ENCODE data around the gene SCARF2.
"Not testable (repeated sequence)": the region's sequence is repeated elsewhere in the genome, so short reads cannot be mapped to it uniquely, and the experiment has no call there.

SCARF2 gene

DNA sequence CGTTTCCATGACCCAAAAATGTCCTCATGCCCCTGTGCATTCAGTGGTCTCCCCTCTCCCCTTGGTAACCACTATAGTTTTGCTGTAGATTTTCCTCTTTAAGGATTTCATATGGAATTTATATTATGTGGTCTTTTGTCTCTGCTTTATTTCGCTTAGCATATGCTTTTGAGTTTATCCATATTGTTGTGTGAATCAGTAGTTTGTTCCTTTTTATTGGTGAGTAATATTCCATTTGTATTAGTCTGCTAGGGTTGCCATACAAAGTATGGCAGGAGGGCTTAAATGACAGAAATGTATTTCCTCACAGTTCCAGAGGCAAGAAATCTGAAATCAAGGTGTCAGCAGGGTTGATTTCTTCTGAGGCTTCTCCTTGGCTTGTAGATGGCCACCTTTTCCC, 40.1 kb downstream of the SCARF2 start:
- no peak for DNase-seq (ENCODE audit: extremely low read depth in 1 of 2, low read depth in 1 of 2)

DNA sequence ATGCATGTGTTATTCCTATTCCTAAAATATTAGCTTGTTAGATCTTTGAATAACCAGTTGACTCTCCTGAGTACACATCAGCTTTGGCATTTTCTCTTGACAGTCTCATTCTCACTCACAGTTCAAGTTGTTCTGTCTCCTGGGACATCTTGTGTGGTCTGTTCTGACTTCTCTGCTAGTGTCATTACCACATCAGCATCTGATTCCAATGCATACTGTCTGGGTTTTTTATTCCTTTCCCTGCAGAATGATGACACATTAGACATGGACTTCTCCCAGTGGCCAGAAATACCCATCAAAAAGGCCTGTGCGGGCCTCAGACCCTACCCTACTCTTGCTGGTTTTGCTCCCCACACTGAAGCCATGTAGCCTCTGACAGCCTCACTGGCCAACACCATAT, 41.0 kb downstream of the SCARF2 start:
- DNase-seq (ENCODE audit: extremely low read depth in 1 of 2, low read depth in 1 of 2) = no peak

DNA sequence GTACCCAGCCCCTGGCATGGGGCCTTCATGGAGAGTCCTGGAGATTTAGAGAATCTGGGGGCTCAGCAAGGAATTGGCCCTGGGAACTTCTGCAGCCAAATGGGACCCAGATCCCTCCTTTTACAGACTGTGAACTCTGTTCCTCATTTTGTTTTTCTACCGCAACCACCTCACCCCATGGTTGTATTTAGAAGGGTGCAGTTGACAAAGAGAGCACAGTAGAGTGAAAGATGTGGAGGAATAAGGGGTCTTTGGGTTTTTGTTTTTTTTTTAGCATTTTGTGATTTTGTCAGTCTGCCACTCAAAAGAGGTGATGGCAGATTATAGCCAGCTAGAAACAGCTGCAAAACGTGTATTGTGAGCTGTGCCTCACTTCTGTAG, 41.7 kb downstream of the SCARF2 start:
- DNase-seq (ENCODE audit: extremely low read depth in 1 of 2, low read depth in 1 of 2) = no peak

DNA sequence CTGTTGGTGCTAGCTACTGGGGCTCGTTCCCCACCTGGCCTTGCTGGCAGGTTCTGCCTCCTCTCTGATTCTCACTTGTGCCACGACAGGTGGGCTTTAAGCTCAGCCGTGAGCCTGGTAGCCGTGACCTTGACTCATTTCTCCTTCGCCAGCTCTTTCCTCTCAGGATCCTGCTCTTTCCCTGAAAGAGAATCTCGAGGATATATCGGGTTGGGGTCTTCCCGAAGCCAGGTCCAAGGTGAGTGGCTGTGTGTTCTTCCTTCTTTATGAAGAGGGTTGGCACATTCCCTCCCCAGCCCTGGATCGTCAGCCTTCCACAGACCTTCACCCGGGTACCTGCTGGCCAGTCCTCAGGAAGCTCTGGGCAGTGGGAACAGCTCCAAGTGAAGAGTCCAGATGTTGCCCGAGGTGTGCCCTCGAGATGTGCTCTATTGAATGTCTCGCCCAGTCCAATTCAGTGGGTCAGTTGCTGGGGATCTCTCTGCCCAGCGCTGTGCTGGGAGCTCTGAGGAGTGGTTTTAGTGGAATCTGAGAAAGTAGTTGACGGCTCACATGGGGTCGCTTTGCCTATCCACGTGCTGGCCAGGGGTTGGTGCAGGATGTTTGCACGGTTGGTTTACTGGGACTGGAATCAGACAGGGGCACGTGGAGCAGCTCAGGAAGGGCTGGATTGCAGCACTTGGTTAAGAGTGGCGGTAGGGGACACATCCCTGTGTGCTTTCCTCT, 42.3 kb downstream of the SCARF2 start:
- DNase-seq (ENCODE audit: extremely low read depth in 1 of 2, low read depth in 1 of 2) = no peak

DNA sequence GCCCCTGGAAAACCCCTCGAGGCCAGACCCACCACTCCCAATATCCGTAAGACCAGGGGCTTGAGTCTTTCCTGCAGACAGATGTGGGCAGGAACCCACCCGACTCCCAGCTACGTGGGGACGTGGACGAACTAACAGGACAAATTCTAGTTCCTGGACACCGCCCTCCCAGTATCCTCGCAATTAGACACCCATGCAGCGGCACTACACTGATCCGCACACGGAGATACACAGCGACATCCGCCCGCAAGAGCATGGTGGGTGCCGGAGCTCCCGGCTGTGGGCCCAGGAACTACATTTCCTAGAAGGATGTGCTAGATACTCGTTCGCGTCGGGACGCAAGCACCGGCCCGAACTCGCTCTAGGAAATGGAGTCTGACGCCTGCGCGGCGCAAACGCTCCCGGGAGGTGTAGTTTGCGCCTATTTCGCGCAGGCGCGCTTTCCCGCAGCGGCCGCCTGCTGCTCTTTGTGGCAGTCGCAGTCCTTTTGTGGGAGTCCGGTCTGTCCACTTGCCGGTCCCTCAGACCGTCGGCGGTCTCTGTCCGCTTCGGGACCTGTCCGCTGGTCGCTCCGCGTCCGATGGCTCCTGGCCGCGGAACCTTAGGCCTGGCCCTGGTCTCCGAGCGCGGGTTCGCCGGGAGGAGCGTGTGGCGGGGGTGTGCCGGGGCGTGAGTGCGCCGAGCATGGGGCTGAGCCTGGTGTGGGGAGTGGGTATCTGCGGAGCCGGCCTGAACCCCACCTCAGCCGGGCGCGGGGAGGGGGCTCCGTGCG, 43.7 kb downstream of the SCARF2 start, which contains the start of gene ZNF74:
ZNF74 (plus strand) TSS at position 447 of the 772 bp plus-strand sequence. CDS start 478 bp downstream, outside the sequence.
- peak; percentile 67 to 72 for DNase-seq (ENCODE audit: extremely low read depth in 1 of 2, low read depth in 1 of 2)

DNA sequence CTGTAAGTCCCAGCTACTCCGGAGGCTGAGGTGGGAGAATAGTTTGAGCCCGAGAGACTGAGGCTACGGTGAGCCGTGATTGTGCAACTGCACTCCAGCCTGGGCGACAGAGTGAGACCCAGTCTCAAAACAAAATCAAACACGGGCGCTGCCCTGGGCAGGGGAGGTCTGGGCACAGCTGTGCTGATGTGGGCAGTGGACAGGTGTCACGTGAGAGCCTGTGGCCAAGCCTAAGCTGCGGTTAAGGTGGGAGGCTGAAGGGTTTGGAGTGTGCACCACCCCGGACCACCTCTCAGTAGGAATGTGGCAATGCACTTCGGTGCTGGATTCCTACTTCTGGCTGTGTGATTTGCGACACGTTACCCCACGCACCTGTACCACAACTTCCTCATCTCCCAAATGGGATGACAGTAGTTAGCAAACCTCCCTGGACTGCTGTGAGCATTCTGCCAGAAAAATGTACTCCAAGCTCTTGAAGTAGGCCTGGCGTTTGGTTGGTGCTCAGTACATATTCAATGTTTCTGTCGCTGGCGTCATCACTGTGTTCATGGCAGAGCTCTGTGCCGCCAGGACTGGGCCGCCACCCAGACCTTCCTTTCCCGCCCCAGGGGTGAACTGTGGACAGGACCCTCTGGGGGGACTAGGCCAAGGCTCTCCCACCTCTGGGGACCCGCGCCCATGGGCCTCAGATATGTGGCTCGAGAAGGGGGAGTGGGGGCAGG, 44.5 kb downstream of the SCARF2 start:
- DNase-seq (ENCODE audit: extremely low read depth in 1 of 2, low read depth in 1 of 2) = no peak

DNA sequence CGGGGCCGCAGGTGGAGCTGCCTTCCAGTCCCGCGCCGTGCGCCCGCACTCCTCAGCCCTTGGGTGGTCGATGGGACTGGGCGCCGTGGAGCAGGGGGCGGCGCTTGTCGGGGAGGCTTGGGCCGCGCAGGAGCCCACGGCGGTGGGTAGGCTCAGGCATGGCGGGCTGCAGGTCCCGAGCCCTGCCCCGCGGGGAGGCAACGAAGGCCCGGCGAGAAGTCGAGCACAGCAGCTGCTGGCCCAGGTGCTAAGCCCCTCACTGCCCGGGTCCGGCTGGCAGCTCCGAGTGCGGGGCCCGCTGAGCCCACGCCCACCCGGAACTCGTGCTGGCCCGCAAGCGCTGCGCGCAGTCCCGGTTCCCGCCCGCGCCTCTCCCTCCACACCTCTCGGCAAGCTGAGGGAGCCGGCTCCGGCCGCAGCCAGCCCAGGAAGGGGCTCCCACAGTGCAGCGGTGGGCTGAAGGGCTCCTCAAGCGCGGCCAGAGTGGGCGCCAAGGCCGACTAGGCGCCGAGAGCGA, 45.2 kb downstream of the SCARF2 start:
- not testable (repeated sequence) for DNase-seq (ENCODE audit: extremely low read depth in 1 of 2, low read depth in 1 of 2)

DNA sequence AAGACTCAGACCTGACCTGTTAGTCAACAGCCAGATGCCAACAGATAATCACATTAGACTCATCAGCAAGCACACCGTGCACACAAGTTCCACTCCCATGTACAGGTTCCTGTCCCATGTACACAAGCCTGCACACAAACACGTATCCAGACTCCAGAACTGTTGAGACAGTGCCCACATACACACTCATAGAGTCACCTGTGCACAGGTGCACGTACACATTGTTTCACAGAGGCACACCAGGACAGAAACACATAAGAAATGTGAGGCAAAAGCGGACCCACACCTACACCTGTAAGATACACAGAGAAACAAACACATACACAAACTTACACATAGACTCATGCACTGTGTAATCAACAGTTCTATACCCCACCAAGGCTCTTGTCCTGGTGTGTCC, 46.4 kb downstream of the SCARF2 start:
- no peak for DNase-seq (ENCODE audit: extremely low read depth in 1 of 2, low read depth in 1 of 2)

DNA sequence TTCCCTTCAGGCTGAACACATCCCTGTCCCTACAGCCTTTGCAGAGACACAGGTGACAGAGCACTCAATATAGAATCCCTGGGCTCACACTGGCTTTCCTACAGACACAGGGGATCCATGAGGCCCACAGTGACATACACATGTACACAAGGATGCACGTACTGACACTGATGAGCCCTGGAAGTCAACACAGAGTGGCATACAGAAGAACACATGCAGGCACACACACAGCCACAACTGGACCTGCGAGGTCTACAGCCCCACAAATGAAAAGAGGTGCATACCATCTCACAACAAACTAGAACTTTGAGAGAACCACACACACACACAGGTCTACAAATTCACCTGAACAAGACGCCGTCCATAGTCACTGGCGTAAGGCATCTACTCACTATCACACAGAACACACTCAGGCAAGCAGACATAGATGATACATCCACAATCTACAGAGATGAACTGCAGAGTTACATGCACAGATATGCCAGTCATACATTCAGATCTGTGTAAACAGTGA, 47.2 kb downstream of the SCARF2 start:
- no peak for DNase-seq (ENCODE audit: extremely low read depth in 1 of 2, low read depth in 1 of 2)

DNA sequence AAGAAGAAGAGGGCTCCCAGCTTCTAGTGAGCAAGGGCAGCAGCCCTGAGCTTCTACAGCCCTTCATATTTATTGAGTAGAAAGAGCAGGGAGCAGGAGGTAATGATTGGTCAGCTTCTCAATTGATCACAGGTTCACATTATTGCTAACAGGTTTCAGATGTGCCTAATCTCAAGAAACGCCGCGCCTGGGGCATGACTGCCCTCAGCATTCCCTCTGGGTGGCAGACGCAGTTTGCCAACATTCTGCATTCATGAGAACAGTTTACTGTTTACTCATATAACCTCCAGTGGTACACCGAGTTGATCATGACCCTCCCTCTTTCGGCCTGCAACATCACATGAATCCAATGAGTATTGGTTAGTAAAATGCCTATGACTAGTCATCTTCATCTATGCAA, 48.3 kb downstream of the SCARF2 start:
- DNase-seq (ENCODE audit: extremely low read depth in 1 of 2, low read depth in 1 of 2) = no peak

DNA sequence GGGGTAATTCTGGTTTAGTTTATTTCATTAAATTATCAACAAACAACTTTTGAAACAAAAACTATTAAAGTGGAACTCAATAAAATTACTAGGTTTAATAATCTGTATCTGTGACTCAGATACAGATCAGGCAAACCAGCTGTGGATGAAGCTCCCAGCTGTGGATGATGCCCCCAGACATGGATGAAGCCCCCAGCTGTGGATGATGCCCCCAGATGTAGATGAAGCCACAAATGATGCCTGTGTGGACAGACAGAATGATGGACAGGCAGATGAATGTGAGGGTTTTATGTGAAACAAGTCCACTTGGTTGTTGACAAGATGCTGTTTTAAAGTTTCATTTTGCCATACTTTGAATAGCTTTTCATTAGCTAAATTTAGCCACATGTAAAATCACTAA, 49.4 kb downstream of the SCARF2 start:
- no peak for DNase-seq (ENCODE audit: extremely low read depth in 1 of 2, low read depth in 1 of 2)

DNA sequence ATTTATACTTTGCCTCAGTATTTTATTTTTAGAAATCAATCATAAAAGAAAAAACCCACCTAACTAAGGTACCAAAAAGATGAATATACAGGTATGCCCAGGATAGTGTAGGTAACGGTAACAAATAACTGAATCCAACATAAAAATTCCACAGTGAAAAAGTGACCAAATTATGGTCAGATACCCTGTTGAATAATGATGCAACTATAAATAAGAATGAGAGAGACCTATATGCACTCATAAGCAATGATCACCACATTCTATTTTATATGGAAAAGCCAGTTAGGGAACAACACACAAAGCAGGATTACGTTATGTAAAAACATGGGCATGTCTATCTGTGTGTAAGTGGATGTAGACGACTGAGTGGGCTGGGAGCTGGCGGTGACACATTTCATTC, 50.7 kb downstream of the SCARF2 start:
- no peak for DNase-seq (ENCODE audit: extremely low read depth in 1 of 2, low read depth in 1 of 2)

DNA sequence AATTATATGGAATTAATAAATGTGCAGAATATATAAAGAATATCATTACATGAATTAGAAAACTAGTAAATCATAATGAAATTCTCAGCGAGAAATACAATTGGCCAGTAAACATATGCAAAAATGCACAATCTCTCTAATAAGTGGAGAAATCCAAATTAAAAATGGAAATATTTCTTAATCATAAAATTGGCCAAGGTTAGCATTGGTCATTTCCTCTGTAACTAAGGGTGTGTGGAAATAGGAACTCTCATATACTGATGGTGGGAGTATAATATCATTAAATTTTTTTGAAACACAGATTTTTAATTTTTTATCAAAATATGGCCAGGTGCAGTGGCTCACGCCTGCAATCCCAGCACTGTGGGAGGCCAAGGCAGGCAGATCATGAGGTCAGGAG, 51.3 kb downstream of the SCARF2 start:
- DNase-seq (ENCODE audit: extremely low read depth in 1 of 2, low read depth in 1 of 2) = no peak

DNA sequence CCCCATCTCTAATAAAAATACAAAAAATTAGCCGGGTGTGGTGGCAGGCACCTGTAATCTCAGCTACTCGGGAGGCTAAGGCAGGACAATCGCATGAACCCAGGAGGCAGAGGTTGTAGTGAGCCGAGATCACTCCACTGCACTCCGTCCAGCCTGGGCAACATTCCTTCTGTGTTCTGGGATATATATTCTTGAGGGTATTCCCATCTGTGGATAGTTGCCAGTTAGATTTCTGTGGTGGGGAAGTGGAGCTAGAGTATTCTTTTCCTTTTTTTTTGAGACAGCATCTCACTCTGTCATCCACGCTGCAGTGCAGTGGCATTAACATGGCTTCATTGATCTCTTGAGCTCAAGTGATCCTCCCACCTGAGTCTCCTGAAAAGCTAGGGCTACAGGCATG, 52.8 kb downstream of the SCARF2 start:
- DNase-seq (ENCODE audit: extremely low read depth in 1 of 2, low read depth in 1 of 2) = no peak

DNA sequence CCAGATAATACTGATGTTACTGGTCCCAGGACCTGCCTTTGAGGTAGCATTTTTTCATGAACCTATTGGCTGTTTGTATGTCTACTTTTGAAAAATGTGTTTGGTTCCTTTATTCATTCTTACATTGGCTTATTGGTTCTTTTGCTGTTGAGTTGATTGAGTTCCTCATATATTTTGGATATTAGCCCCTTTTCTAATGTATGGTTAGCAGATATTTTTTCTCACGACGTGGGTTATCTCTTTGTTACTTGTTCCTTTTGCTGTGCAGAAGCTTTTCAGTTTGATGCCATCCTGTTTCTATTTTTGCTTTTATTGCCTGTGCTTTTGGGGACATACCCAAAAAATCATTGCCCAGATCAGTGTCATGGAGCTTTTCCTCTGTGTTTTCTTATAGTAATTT, 53.5 kb downstream of the SCARF2 start:
- no peak for DNase-seq (ENCODE audit: extremely low read depth in 1 of 2, low read depth in 1 of 2)

DNA sequence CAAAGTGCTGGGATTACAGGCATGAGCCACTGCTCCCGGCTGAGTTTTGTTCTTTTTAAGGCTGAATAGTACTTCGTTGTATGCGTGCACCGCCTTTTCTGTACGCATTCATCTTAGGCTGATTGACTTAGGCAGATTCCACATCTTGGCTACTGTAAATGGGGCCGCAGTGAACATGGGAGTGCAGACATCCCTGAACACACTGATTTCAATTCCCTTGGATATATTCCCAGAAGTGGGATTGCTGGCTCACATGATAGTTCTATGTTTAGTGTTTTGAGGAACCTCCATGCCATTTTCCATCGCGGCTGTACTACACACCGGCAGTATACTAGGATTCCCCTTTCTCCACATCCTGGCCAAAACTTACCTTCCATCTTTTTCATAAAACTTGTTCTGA, 54.1 kb downstream of the SCARF2 start:
- DNase-seq (ENCODE audit: extremely low read depth in 1 of 2, low read depth in 1 of 2) = no peak

DNA sequence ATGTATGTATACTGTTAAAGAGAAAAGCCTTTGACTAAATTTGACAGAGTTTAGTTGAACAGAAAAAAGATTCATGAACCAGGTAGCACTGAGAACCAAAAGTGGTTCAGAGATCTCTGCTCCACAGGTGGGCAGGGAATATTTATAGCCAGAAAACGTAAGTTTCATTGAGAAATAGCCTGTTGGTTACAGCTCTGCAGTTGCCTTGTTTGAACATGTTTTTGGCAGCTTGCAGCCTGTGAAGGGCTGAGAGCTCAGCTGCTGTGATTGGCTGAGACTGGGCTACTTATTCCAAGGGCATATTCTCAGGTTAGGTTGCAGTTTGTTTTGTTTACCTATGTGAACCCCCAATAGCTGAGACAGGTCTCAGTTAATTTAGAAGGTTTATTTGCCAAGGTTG, 57.1 kb downstream of the SCARF2 start:
- no peak for DNase-seq (ENCODE audit: extremely low read depth in 1 of 2, low read depth in 1 of 2)

DNA sequence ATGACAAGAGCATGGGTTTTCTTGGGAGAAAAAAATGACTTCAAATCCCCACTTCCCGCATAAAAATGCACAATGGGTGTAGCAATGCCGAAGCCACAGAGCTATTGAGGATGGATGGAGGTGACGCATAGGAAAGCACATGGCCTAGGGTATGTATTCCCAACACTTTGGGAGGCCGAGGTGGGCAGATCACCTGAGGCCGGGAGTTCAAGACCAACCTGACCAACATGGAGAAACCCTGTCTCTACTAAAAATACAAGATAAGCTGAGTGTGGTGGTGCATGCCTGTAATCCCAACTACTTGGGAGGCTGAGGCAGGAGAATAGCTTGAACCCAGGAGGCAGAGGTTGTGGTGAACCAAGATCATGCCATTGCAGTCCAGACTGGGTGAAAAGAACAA, 58.9 kb downstream of the SCARF2 start:
- not testable (repeated sequence) for DNase-seq (ENCODE audit: extremely low read depth in 1 of 2, low read depth in 1 of 2)

DNA sequence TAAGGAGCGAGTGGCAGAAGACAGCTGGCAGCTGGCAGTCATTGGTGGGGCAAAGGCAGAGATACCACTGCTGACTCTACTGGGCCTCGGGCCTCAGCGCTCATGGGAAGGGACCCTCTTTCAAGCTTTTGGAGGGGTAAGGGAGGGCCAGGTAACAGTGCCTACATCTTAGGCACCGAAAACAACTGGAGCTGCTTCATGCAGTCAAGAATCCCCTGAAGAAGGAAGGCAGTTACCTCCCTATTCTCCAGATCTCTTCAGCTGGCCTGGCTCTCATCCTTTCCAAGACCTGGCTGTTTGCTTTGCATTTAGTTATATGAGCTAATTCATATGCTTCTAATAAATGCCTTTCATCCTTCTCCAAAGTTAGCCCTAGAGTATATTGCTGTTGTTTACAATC, 59.5 kb downstream of the SCARF2 start:
- no peak for DNase-seq (ENCODE audit: extremely low read depth in 1 of 2, low read depth in 1 of 2)

DNA sequence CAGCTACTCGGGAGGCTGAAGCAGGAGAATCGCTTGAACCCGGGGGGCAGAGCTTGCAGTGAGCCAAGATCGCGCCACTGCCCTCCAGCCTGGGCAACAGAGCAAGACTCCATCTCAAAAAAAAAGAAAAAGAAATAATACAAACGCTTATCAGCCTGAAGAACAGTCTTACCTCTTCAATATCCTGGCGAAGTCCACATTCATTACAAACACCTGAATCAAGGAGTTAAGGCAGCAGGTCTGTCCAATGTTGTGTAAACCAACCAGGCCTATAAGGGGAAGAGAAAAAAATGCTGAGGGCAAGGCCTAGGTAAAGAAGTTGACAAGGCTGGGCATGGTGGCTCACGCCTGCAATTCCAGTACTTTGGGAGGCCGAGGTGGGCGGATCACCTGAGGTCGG, 60.6 kb downstream of the SCARF2 start:
- not testable (repeated sequence) for DNase-seq (ENCODE audit: extremely low read depth in 1 of 2, low read depth in 1 of 2)

DNA sequence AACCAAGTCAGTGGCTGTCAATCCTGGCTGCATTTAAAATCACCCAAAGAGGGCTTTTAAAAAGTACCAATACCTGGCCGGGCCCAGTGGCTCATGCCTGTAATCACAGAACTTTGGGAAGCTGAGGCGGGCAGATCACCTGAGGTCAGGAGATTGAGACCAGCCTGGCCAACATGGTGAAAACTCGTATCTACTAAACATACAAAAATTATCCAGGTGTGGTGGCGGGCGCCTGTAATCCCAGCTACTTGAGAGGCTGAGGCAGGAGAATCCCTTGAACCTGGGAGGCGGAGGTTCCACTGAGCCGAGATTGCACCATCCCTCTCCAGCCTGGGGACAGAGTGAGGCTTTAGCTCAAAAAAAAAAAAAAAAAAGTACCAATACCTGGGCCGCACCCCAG, 61.3 kb downstream of the SCARF2 start:
- DNase-seq (ENCODE audit: extremely low read depth in 1 of 2, low read depth in 1 of 2) = not testable (repeated sequence)

All from stimulated activated CD8-positive, alpha-beta memory T cell treated with anti-CD3 and anti-CD28 coated beads, Interleukin-7, amount 100 ng/mL, for 48 hours (primary cell).